ENCODE results near the gene PPFIBP2. TPM values are rescaled to one million over a fixed set of nuclear protein-coding genes. Genes with fewer than 3 reads are reported as not detected.

The PPFIBP2 gene
- total RNA-seq, 1 experiment from 2014 or later: 13.9 TPM

- Histone ChIP-seq H3F3A (ENCODE audit: insufficient read depth, low read depth) (no peaks in the 10 kb centered on the region), H3K27me3 (ENCODE audit: insufficient read depth, low read depth) (no peaks in the 10 kb centered on the region), H3K27ac (no peak overlapping the region), H3K4me1 (replicated peaks; ENCODE audit: insufficient read depth) (no peaks in the 10 kb centered on the region), H3K9me3 (ENCODE audit: insufficient read depth, low read depth) (no peaks in the 10 kb centered on the region), H3K79me2 (ENCODE audit: low read depth) (no peaks in the 10 kb centered on the region), H3K9me2 (ENCODE audit: insufficient read depth) (no peaks in the 10 kb centered on the region), H4K20me1 (ENCODE audit: insufficient read depth) (no peaks in the 10 kb centered on the region), H3K36me3 (ENCODE audit: low read depth) (no peaks in the 10 kb centered on the region), H3K4me2 (no peak overlapping the region), H2AFZ (no peak overlapping the region), H3K4me3 (no peak overlapping the region)
- TF ChIP-seq CTCF (conservative IDR thresholded peaks at IDR 0.05) (no peak), EZH2 (IDR thresholded peaks at IDR 0.05; ENCODE audit: low read depth) (no peak)
- intact Hi-C loops (cut with micrococcal nuclease; ENCODE audit: unreplicated experiment): loop anchor here (5.0 kb wide), 1 partner anchor 162 kb away; the partner anchor contains the start of gene CYB5R2
- POLR2A ChIA-PET (ENCODE audit: unreplicated experiment): no interaction called here
- BruUV-seq (replicated peaks): no TSS peak
- no peak for DNase-seq
- CTCF ChIA-PET: no interaction called here
These were observed 3.8 kb upstream of the PPFIBP2 start for GRCh38 chr11:7509966-7510365.

- intact Hi-C loops (cut with micrococcal nuclease; ENCODE audit: unreplicated experiment): loop anchor here (5.0 kb wide), 1 partner anchor 161 kb away; the partner anchor contains the start of gene CYB5R2
- Histone ChIP-seq H3K27ac (no peak overlapping the region), H3K4me1 (replicated peaks; ENCODE audit: insufficient read depth) (no peaks in the 10 kb centered on the region), H4K20me1 (ENCODE audit: insufficient read depth) (no peaks in the 10 kb centered on the region), H3K9me3 (ENCODE audit: insufficient read depth, low read depth) (no peaks in the 10 kb centered on the region), H2AFZ (no peak overlapping the region), H3K27me3 (ENCODE audit: insufficient read depth, low read depth) (no peaks in the 10 kb centered on the region), H3K9me2 (ENCODE audit: insufficient read depth) (no peaks in the 10 kb centered on the region), H3K79me2 (ENCODE audit: low read depth) (no peaks in the 10 kb centered on the region), H3K4me3 (no peak overlapping the region), H3F3A (ENCODE audit: insufficient read depth, low read depth) (no peaks in the 10 kb centered on the region), H3K4me2 (no peak overlapping the region), H3K36me3 (ENCODE audit: low read depth) (no peaks in the 10 kb centered on the region)
- ChIA-PET CTCF (no interaction called here), POLR2A (ENCODE audit: unreplicated experiment) (no interaction called here)
- DNase-seq: no peak
- BruUV-seq (replicated peaks): no TSS peak
- TF ChIP-seq CTCF (conservative IDR thresholded peaks at IDR 0.05) (no peak), EZH2 (IDR thresholded peaks at IDR 0.05; ENCODE audit: low read depth) (no peak)
These were observed 2.4 kb upstream of the PPFIBP2 start for GRCh38 chr11:7511401-7511800.

GRCh38 chr11:7512525-7513233 lies 1.1 kb upstream of the PPFIBP2 start:
- no peaks in the 10 kb centered on the region for H3K79me2 ChIP-seq (ENCODE audit: low read depth)
- no TSS peak for BruUV-seq (replicated peaks)
- peak overlapping the region; percentile 77 for H3K4me3 ChIP-seq
- H3K9me2 ChIP-seq (ENCODE audit: insufficient read depth): no peaks in the 10 kb centered on the region
- peak overlapping the region; percentile 90 for H3K4me2 ChIP-seq
- no peaks in the 10 kb centered on the region for H3K4me1 ChIP-seq (replicated peaks; ENCODE audit: insufficient read depth)
- no peak overlapping the region for H3K27ac ChIP-seq
- H3K36me3 ChIP-seq (ENCODE audit: low read depth): no peaks in the 10 kb centered on the region
- no peaks in the 10 kb centered on the region for H3K27me3 ChIP-seq (ENCODE audit: insufficient read depth, low read depth)
- ChIA-PET POLR2A (ENCODE audit: unreplicated experiment) (no interaction called here), CTCF (interaction anchor here (0.6 kb wide), 1 partner anchor 145 kb away, joined by 3 read pairs; no protein-coding TSS in a partner anchor)
- H4K20me1 ChIP-seq (ENCODE audit: insufficient read depth): no peaks in the 10 kb centered on the region
- no peak for DNase-seq
- no peaks in the 10 kb centered on the region for H3F3A ChIP-seq (ENCODE audit: insufficient read depth, low read depth)
- no peak for TF ChIP-seq EZH2 (IDR thresholded peaks at IDR 0.05; ENCODE audit: low read depth)
- no peak for TF ChIP-seq CTCF (conservative IDR thresholded peaks at IDR 0.05)
- peak overlapping the region; percentile 77 for H2AFZ ChIP-seq
- H3K9me3 ChIP-seq (ENCODE audit: insufficient read depth, low read depth): no peaks in the 10 kb centered on the region
- intact Hi-C loops (cut with micrococcal nuclease; ENCODE audit: unreplicated experiment): loop anchor here (1.0 to 5.0 kb wide), 2 partner anchors 59 to 160 kb away; partner anchors contain the start of gene CYB5R2
